Keratinocyte (primary cell): ENCODE measurements around the gene SLC15A4. TPM values are rescaled to one million over a fixed set of nuclear protein-coding genes. Genes with fewer than 3 reads are reported as not detected.

Experiments used
- DNase-seq: peaks from one replicate; pipeline ENCODE4 v3.0.0-alpha.2; 2011; ENCODE audit warnings: low read depth, missing footprints, low spot score
- FAIRE-seq: peaks from 2 replicates; lab custom pipeline; 2011; peaks lifted over from hg19 to GRCh38; lab: Jason Lieb, UNC
- H2AFZ ChIP-seq: 2 replicates; pipeline ENCODE4 v1.6.0; 2012; ENCODE audit warnings: low read length, control low read depth, inconsistent platforms; ENCODE audit not compliant: control insufficient read depth
- H3K27ac ChIP-seq: 2 replicates; pipeline ENCODE4 v1.5.1; 2011; ENCODE audit warnings: low read length; ENCODE audit not compliant: control insufficient read depth, insufficient read depth
- H3K27me3 ChIP-seq: 3 replicates; pipeline ENCODE4 v1.6.0; 2011; ENCODE audit warnings: low read length; ENCODE audit not compliant: control insufficient read depth, insufficient read depth; ENCODE audit errors: extremely low read depth
- H3K36me3 ChIP-seq, 2 experiments: 2 replicates in 1 of 2; 3 replicates in 1 of 2; pipeline ENCODE4 v1.5.1; 2011; ENCODE audit warnings: low read length in 2 of 2, mild to moderate bottlenecking in 1 of 2; ENCODE audit not compliant: control insufficient read depth in 2 of 2, insufficient read depth in 2 of 2; ENCODE audit errors: extremely low read depth in 1 of 2
- H3K4me1 ChIP-seq: 3 replicates; pipeline ENCODE4 v1.5.1; 2011; ENCODE audit warnings: low read length; ENCODE audit not compliant: control insufficient read depth, insufficient read depth; ENCODE audit errors: extremely low read depth
- H3K4me2 ChIP-seq: 3 replicates; pipeline ENCODE4 v1.6.0; 2011; ENCODE audit warnings: low read depth, low read length; ENCODE audit not compliant: control insufficient read depth, insufficient read depth; ENCODE audit errors: extremely low read depth
- H3K4me3 ChIP-seq, 3 experiments: fragments of 200-600 bp in 1 of 3; sonication (generic) in 1 of 3; 2 replicates in 2 of 3; 3 replicates in 1 of 3; pipeline ENCODE4 v1.5.1; 2011 to 2016; ENCODE audit warnings: low read length in 3 of 3, mild to moderate bottlenecking in 3 of 3, control low read depth in 2 of 3, inconsistent platforms in 1 of 3, low read depth in 1 of 3, mixed read lengths in 1 of 3, mixed run types in 1 of 3, moderate library complexity in 1 of 3; ENCODE audit not compliant: control insufficient read depth in 2 of 3, insufficient read depth in 2 of 3; ENCODE audit errors: extremely low read depth in 1 of 3
- H3K79me2 ChIP-seq: 2 replicates; pipeline ENCODE4 v1.6.0; 2012; ENCODE audit warnings: low read length; ENCODE audit not compliant: control insufficient read depth, insufficient read depth
- H3K9ac ChIP-seq: 3 replicates; pipeline ENCODE4 v1.6.0; 2011; ENCODE audit warnings: low read length; ENCODE audit not compliant: control insufficient read depth, insufficient read depth; ENCODE audit errors: extremely low read depth
- H3K9me1 ChIP-seq: 3 replicates; pipeline ENCODE4 v1.6.0; 2011; ENCODE audit warnings: low read length; ENCODE audit not compliant: control insufficient read depth, insufficient read depth; ENCODE audit errors: extremely low read depth
- H3K9me3 ChIP-seq: 2 replicates; pipeline ENCODE4 v1.5.1; 2012; ENCODE audit warnings: low read depth, low read length; ENCODE audit not compliant: control insufficient read depth
- H4K20me1 ChIP-seq: 3 replicates; pipeline ENCODE4 v1.6.0; 2011; ENCODE audit warnings: low read length; ENCODE audit not compliant: control insufficient read depth, insufficient read depth; ENCODE audit errors: extremely low read depth
- CTCF ChIP-seq, 3 experiments: IDR thresholded peaks in 1 of 3; conservative IDR thresholded peaks in 1 of 3; optimal IDR thresholded peaks in 1 of 3; 2 replicates in 2 of 3; 3 replicates in 1 of 3; pipeline versions ENCODE3 to v1.5.1; 2011; ENCODE audit warnings: low read length in 3 of 3, mild to moderate bottlenecking in 3 of 3, moderate library complexity in 2 of 3, control low read depth in 1 of 3, inconsistent platforms in 1 of 3; ENCODE audit not compliant: insufficient read depth in 2 of 3; ENCODE audit errors: extremely low read depth in 1 of 3
- EZH2 ChIP-seq: IDR thresholded peaks from one replicate; pipeline ENCODE4 v1.6.1; 2012; ENCODE audit warnings: inconsistent platforms, mild to moderate bottlenecking, low read length, moderate library complexity
- dilution Hi-C: fragments of 300-500 bp; cut with MboI; formaldehyde crosslinking; loops from one replicate; pipeline ENCODE4 v1.7.0; 2020; ENCODE audit warnings: low sequenced_read_pairs; ENCODE audit not compliant: extremely low pct_ligation_motif_present
- polyA plus RNA-seq, 5 experiments: library from polyadenylated mRNA; depleted of rRNA in 3 of 5; stranded (reverse) in 3 of 5; stranded (forward) in 1 of 5; unstranded in 1 of 5; fragments of >200 nt; gene quantifications; 1 replicate in 1 of 5; 2 replicates in 3 of 5; 3 replicates in 1 of 5; pipeline versions ENCODE4 v1.2.1 to v1.2.3, GENCODE V29; 2011 to 2012; ENCODE audit warnings: missing spikeins in 2 of 5, low read depth in 1 of 5, low replicate concordance in 1 of 5

The SLC15A4 gene
- polyA plus RNA-seq, 1 donor (not counting 4 experiments of a cell fraction or from before 2014, with no cell fraction given), result 39.3 TPM

DNA sequence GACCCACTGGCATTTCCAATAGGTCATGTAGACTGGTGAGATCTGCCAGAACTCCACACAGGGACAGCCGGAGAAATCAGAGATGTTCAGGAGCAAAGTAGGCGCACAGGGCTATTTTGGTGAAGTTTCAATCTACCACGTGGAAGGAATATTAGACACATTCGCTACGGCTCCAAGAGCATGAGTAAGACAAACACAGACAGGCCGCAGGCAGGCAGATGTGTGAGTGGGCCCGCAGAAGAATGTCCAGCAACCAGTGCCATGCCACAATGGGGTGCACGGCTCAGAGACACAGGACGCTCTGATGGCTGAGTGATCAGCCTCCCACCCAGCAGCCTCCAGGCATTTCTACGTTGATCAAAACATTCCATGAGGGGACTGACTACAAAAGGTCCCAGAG is 10.4 kb downstream of the SLC15A4 start:
- FAIRE-seq (no peak), DNase-seq (no peak)
- Histone ChIP-seq H3K79me2 (peaks cover 93% of the 10 kb centered on the region), H4K20me1 (peaks cover 4% of the 10 kb centered on the region), H3K4me3 (no peak overlapping the region), H2AFZ (no peak overlapping the region), H3K36me3 (peaks cover 18 to 20% of the 10 kb centered on the region in 2 experiments), H3K27ac (no peak overlapping the region), H3K9ac (no peak overlapping the region), H3K4me2 (no peak overlapping the region), H3K4me1 (peaks cover 11% of the 10 kb centered on the region), H3K9me3 (no peaks in the 10 kb centered on the region), H3K27me3 (no peaks in the 10 kb centered on the region), H3K9me1 (no peaks in the 10 kb centered on the region)
- dilution Hi-C loops, result no loop called here
- TF ChIP-seq EZH2 (no peak), CTCF (optimal IDR thresholded peaks at IDR 0.05 in 1 of 3, IDR thresholded peaks at IDR 0.05 in 1 of 3, conservative IDR thresholded peaks at IDR 0.05 in 1 of 3; ENCODE audit: extremely low read depth in 1 of 3, insufficient read depth in 2 of 3, low read length in 3 of 3) (no peak)

DNA sequence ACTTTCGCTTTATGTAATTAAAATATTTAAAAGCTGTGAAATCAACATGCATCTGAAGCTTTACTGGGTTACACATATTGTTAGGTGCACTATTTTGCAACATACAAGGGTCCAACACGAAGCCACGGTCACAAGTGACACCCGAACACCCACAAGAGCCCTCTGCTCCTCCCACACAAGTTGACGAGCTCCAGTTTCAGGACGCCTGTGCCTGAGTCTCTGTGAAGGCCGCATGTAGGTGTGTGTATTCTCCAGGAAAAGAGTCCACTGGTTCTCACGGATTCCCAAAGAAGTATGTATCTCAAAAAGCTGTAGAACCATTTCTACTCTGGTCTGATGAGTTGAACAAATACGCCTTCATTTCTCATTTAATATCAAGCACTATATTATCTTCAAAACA is 12.0 kb downstream of the SLC15A4 start:
- Histone ChIP-seq H3K27me3 (no peaks in the 10 kb centered on the region), H3K4me1 (no peaks in the 10 kb centered on the region), H4K20me1 (peaks cover 4% of the 10 kb centered on the region), H3K9me3 (no peaks in the 10 kb centered on the region), H2AFZ (no peak overlapping the region), H3K36me3 (peaks cover 21 to 25% of the 10 kb centered on the region in 2 experiments), H3K27ac (no peak overlapping the region), H3K9me1 (no peaks in the 10 kb centered on the region), H3K4me2 (no peak overlapping the region), H3K79me2 (peaks cover 81% of the 10 kb centered on the region), H3K4me3 (no peak overlapping the region), H3K9ac (no peak overlapping the region)
- FAIRE-seq (no peak), DNase-seq (no peak)
- TF ChIP-seq EZH2, result no peak
- dilution Hi-C loops, result no loop called here
